SKM-1 treated with dmso at 0.1 percent for 144 hours (cell line): ENCODE data around the gene LIPC.

Experiments
- DNase-seq: peaks from one replicate; lab custom pipeline; 2025; ENCODE audit not compliant: unreplicated experiment; lab: John Stamatoyannopoulos, UW

The LIPC gene

GRCh38 chr15:58512522-58512921 is 80.7 kb downstream of the LIPC start:
- no peak for DNase-seq

GRCh38 chr15:58513008-58513407 is 81.2 kb downstream of the LIPC start:
- DNase-seq, result no peak

- DNase-seq, result no peak
Measured at GRCh38 chr15:58513726-58514336, 82.0 kb downstream of the LIPC start.

GRCh38 chr15:58515807-58516206 is 84.0 kb downstream of the LIPC start:
- DNase-seq, result peak; percentile 63

GRCh38 chr15:58517252-58517681 is 85.5 kb downstream of the LIPC start:
- DNase-seq, result no peak

- DNase-seq, result peak; percentile 83
Measured at GRCh38 chr15:58517682-58518525, 86.1 kb downstream of the LIPC start.

- no peak for DNase-seq
Measured at GRCh38 chr15:58518626-58519025, 86.8 kb downstream of the LIPC start.

GRCh38 chr15:58519516-58519915 is 87.7 kb downstream of the LIPC start:
- DNase-seq, result no peak

GRCh38 chr15:58520464-58520863 is 88.7 kb downstream of the LIPC start:
- DNase-seq, result no peak

- no peak for DNase-seq
Measured at GRCh38 chr15:58520936-58521292, 89.1 kb downstream of the LIPC start.

GRCh38 chr15:58521293-58521991 is 89.7 kb downstream of the LIPC start:
- DNase-seq, result peak; percentile 98

- no peak for DNase-seq
Measured at GRCh38 chr15:58522391-58522790, 90.6 kb downstream of the LIPC start.

- no peak for DNase-seq
Measured at GRCh38 chr15:58522865-58523264, 91.1 kb downstream of the LIPC start.

GRCh38 chr15:58523634-58524033 is 91.8 kb downstream of the LIPC start:
- no peak for DNase-seq

- DNase-seq, result peak; percentile 33
Measured at GRCh38 chr15:58524247-58524646, 92.5 kb downstream of the LIPC start.

- peak; percentile 70 for DNase-seq
Measured at GRCh38 chr15:58525991-58526421, 94.2 kb downstream of the LIPC start.

GRCh38 chr15:58526647-58527192 is 94.9 kb downstream of the LIPC start:
- peak; percentile 88 for DNase-seq

- no peak for DNase-seq
Measured at GRCh38 chr15:58527573-58528187, 95.9 kb downstream of the LIPC start.

GRCh38 chr15:58528188-58528870 is 96.5 kb downstream of the LIPC start:
- no peak for DNase-seq

GRCh38 chr15:58529041-58529440 is 97.2 kb downstream of the LIPC start:
- no peak for DNase-seq
